ACHN (cell line): ENCODE results near the gene TMEM200B.
"Not testable (repeated sequence)": the region's sequence is repeated elsewhere in the genome, so short reads cannot be mapped to it uniquely, and the experiment has no call there.

ENCODE experiments used
- DNase-seq: peaks from one replicate; pipeline ENCODE4 v3.0.0-alpha.2; 2015
- in situ Hi-C: cut with HindIII; loops from 2 replicates; pipeline ENCODE4 v1.10.0; 2017; ENCODE audit warnings: low sequenced_read_pairs, low pct_ligation_motif_present, low pct_unique_long_range_greater_than_20kb

TMEM200B gene

DNA sequence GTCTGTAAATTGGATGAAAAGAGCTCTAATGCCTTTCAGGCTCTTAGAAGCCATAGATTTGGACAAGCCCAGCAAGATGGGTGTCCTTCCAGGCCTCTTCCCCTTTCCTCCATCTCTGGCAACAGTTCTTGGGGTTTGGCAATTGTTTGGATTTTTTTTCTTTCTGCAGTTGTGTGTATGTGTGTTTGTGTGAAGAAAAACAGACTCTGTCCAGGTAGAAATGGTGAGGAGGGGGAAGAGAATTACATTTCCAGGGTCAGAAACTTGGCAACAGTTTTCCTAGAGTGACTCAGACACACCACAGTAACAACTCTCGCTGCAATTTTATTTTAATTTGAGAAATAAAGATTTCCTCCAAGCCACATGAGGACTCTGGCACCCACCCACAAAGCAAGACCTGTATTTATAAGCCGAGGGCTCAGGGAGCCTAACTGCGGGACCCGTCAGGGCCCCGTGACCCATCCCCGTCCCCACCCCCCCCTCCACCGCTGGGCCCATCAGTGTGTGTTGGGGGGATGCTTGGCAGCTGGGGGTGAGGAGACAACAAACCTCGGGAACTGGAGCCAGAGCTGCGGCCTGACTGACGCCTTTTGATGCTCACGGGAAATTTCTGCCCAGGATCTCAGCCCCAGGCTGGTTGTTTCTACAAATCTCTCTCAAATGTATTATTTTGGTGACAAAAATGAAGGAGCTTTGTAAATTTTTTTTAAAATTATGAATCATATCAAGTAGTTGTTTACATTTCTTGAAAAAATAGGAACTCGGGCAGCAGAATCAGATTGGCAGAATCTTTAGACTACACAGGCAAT is 4.4 kb downstream of the TMEM200B start:
- no peak for DNase-seq
- in situ Hi-C loops, result no loop called here

DNA sequence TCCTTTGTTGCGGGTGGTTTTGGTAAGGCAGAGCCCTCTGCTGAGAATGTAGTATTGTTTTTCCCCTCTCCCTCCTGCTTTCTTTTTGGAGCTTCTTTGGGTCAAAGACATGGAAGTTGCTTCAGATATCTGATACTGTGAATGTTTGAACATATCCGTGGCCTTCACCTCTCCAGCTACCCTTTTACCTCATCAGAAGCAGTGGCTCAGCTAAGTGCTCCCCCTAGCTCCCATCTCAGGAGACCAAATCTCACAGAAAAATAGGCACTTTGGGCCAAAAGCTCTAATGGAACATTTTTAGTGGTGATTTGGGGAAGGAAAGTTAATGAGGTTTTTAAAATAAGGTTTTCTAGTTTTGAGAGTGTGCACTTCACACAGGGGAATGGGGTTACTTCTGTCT is 6.3 kb downstream of the TMEM200B start:
- in situ Hi-C loops, result no loop called here
- no peak for DNase-seq

DNA sequence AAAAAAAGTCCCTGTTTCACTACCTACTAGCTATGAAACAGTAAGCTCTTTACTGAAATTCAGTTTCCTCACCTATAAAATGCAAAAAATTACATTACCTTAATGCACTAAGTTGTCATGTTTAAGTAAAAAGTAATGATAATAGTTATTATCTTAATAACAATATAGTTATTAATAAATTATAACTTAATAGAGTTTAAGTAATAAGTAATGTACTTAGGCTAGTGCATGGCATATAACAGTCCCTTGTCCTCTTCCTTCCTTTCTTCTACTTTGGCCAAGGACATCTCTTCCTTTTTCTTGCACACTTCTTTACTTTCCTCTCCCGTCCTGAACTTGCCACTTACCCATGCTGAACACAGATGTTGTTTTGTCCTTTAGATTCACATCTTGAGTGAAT is 9.0 kb downstream of the TMEM200B start:
- no peak for DNase-seq
- in situ Hi-C loops, result no loop called here

DNA sequence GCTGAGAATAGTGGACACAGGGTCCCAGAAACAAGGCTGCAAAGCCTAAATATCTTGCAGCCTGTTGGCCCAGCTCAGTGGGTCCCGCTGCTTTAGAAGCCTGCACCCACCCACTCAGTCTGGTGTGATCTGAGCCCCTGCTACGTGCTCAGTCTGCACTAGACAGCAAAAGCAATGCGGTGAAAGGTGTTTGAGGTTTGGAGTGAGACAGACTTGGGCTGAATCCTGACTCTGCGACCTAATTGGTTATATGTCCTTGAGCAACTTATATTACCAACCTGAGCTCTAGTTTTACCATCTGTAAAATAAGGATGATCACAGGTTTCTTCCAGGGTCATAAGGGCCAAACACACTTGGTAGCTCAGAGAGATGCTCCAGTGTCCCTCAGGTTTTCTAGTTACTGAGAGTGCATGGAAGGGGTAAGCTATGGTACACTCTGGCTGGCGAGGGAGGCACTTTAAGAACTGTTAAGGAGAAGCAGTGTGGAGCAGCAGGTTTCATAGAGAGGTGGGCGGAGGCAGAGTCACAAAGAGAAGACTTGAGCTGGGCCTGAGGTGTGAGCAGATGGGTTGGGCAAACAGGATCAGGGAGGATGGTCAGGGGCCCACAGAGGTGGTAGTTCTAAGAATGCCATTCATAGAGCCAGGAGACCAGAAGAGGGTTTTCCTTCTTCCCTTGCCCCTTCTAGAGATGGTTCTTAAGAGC is 10.1 kb downstream of the TMEM200B start:
- in situ Hi-C loops, result no loop called here

DNA sequence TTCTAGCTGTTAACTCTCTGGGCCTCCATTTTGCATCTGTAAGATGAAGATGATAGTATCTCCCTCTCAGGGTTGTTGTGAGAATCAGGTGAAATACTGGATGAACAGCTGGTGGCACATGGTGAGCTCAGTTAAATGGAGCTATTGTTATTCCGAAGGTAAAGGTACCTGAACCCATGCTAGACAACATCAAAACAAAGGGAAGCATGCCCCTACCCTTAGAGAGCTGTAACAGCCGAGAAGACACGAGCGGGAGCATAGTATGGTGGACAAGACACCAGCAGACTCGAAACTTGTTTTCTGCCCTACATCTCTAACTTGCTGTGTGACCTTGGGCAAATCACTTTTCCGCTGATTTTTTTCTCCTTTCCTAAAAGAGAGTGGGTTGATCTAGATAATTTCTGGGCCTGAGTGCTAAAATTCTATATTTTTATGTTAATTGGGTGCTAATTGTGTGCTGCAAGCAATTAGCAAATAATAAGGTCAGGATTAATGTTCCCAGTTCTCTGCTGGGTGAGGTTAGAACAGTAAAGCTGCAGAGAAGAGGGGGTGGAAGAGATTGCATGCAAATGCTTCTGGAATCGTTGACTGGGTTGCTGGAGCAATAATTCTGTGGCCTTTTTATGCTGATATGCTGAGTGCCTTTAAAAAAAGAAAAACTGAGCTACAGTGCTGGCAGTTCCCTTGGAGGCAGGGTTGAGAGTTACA is 10.8 kb downstream of the TMEM200B start:
- DNase-seq, result no peak
- in situ Hi-C loops, result no loop called here

More for the DNA sequence above, 10.1 kb downstream of the TMEM200B start:
- no peak for DNase-seq

DNA sequence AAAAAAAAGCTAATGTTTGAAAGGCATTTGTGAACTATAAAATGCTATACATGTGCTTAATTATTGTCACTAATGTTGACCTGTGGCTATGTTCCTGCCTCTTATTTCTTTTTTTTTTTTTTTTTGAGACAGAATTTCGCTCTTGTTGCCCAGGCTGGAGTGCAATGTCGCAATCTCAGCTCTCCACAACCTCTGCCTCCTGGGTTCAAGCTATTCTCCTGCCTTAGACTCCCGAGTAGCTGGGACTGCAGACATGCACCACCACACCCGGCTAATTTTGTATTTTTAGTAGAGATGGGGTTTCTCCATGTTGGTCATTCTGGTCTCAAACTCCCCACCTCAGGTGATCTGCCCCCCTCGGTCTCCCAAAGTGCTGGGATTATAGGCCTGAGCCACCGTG is 15.7 kb downstream of the TMEM200B start:
- DNase-seq, in situ Hi-C loops: not testable (repeated sequence)

DNA sequence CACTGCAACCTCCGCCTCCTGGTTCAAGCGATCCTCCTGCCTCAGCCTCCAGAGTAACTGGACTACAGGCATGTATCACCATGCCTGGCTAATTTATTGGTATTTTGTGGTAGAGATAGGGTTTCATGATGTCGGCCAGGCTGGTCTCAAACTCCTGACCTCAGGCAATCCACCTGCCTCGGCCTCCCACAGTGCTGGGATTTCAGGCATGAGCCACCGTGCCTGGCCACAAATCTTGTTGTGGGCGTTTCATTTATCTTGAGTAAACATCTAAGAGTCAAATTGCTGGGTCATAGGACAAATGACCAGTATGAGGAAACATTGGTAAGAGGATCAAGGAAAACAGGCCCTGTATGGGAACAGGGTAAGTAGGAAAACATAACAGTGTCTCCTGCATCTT is 17.9 kb downstream of the TMEM200B start:
- DNase-seq, result no peak
- in situ Hi-C loops, result no loop called here

DNA sequence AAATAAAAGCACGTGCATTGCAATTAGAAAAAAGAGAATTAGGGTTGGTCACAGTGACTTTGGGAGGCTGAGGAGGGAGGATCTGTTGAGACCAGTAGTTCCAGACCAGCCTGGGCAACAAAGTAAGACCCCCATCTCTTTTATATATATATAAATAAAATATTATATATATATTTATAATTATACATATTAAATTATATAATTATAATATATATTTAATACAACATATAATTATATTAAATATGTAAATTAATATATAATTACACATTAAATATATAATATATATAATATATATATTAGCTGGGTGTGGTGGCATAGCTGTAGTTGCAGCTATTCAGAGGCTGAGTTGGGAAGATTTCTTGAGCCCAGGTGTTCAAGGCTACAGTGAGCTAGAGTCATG is 23.2 kb downstream of the TMEM200B start:
- in situ Hi-C loops, result no loop called here

DNA sequence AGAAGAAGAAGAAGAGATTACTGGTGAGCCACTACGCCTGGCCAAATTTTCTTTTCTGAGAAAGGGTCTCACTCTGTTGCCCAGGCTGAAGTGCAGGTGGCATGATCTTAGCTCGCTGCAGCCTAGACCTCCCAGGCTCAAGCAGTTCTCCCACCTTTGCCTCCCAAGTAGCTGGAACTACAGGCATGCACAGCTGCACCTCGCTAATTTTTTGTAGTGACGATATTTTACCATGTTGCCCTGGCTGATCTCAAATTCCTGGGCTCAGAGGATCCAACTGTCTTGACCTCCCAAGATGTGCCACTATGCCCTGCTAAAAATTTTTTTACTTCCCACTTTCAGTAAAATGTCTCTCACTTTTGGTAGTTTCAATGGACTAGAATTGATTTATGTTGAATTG is 24.4 kb downstream of the TMEM200B start:
- in situ Hi-C loops, result no loop called here
- DNase-seq, result no peak

More for the DNA sequence above, 23.2 kb downstream of the TMEM200B start:
- DNase-seq, result no peak

DNA sequence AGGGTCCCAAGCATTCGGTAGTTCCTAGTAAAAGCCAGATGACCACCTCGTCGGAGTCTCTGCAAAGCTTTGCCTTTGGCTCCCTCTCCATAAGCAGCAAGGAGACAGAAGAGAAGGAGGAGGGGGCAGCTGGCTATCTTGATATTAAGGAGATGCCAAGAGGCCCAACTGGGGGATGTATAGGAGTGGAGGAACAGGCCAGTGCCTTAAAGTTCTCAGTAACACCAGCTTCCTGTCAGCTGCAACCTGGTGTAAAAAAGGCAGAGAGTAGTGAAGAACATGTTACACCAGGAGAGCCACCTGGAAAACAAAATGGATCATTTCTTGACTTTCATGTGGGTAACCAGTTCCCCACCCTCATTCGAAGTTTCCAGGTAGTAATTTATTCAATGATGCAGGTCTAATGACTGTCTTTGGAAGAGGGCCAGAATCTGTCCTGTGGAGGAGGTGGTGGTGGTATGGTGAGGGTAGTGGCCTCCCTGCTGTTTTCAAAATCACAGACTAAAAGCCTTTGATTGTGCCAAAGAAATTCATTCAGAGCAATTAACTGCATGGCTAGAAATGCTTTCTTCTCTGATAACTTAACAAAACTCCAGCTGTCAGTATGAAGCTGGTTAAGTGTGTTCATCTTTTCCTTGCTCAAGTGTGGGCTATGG is 27.3 kb downstream of the TMEM200B start:
- DNase-seq, result no peak
- in situ Hi-C loops, result no loop called here

DNA sequence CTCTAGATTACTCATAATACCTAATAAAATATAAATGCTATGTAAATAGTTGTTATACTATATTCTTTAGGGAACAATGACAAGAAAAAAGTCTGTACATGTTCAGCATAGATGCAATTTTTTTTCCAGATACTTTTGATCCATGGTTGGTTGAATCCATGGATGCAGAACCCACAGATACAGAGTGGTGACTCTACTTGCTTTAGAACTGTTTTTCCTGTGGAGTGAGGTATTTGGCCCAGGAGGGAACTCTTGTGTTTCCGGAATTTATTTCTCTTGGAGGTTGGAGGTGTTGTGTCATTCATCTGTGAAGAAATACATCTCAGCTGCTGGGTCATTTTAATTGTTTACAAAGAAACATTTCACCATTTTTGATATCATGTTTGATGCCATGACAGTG is 28.7 kb downstream of the TMEM200B start:
- in situ Hi-C loops, result no loop called here
- DNase-seq, result no peak

DNA sequence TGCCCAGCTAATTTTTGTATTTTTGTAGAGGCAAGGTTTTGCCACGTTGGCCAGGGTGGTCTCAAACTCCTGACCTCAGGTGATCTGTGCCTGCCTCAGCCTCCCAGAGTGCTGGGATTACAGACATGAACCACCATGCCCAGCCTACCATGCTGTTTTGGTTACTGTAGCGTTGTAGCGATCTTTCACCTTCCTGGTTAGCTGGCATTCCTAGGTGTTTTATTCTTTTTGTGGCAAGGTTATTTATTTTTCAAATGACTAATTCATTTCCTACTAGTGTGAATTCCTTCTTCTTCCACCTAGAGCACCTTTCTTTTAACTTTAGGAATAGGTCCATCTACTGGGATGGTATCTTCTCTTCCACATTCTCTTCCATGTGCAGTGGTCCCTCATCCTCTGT is 29.3 kb downstream of the TMEM200B start:
- in situ Hi-C loops, result no loop called here

DNA sequence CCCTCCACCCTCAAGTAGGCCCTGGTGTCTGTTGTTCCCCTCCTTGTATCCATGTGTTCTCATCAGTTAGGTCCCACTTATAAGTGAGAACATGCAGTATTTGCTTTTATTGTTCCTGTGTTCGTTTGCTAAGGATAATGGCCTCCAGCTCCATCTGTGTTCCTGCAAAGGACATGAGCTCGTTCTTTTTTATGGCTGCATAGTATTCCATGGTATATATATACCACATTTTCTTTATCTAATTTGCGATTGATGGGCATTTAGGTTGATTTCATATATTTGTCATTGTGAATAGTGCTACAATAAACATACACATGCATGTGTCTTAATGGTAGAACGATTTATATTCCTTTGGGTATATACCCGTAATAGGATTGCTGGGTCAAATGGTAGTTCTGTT is 31.0 kb downstream of the TMEM200B start:
- DNase-seq, in situ Hi-C loops: not testable (repeated sequence)

More for the DNA sequence above, 29.3 kb downstream of the TMEM200B start:
- DNase-seq, result no peak

DNA sequence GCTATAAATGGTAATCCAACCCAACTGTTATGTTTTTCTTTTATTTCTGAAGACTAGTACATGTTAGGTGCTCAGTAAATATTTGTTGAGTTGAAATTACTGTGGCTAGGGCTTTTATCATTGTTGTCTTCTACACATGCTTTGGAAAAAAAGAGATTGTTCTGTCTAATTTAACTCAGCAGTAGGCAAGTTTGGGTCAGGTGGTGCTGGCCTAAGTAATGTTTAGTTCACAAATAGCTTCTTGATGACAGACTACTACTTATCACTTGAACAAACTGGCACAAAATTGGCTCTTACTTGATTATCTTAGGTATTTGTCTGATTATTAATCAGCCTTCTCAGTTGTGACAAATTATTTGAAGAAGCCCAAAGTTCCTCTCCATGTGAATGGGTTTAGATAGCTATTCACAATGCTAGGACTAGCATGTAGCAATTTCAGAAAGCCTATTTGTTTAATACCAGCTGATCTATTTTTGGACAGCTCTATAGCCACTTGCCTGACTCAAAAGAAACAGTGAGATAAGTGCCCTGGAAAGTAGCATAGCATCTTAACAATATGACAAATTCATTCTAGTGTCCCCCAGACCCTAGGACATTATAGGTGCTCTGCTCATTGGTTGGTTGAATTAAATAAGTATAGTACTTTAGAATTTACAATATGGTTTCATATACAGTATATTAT is 32.6 kb downstream of the TMEM200B start:
- DNase-seq, result no peak
- in situ Hi-C loops, result no loop called here

DNA sequence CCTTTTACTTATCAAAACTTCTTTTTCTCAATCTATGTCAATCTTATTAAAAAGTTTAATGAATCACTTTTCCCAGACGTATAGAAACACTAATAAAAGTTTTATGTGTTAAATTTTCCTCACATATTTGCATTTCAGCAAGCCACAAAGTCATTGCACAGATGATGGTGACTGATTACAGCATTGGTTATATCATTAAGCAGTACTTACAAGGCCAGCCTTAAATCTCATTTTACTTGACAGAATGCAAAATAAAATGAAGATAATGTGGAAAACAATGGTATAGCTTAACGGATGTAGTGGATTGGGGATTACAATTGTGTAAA is 39.5 kb downstream of the TMEM200B start:
- DNase-seq, result no peak

DNA sequence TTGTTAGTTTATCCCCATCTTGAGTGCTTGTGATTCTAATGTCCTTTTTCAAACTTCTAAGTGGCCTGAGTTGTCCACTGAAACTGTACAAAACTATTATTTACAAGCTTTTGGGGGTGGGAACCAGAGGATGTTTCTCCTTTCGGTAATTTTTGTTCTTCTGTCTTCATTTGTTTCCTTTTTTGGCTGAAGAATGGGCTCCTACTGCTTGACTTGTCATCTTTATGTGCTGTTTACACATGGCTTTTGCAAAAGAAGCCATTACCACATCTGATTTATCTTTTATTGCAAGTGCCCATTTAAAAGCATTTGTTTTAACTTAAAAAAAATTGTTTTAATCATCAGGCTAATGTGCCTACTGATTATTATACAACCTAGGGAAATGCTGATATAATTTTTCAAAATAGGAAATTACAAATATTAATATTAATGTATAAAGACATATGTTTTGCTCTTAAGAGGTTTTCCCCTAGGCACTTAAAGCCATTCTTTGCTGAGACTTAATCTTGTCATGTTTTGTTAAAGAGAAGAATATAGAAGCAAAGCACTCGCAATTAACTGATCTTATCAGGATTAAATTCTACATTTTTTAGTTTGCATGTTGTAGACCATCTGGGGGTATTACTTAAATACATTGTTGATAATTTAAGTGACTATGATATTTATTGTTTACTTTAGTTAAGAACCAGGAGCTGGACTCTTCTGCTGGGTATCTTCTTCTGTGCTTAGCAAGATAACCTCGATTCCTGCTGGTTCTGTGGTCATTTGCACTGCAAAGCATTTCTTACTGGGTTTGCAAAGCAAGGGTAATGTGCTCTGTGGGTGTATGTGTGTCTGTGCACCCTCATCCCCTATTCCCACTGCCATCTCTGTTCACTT is 40.1 kb downstream of the TMEM200B start:
- no peak for DNase-seq
- in situ Hi-C loops, result no loop called here

More for the DNA sequence above, 39.5 kb downstream of the TMEM200B start:
- in situ Hi-C loops, result no loop called here

DNA sequence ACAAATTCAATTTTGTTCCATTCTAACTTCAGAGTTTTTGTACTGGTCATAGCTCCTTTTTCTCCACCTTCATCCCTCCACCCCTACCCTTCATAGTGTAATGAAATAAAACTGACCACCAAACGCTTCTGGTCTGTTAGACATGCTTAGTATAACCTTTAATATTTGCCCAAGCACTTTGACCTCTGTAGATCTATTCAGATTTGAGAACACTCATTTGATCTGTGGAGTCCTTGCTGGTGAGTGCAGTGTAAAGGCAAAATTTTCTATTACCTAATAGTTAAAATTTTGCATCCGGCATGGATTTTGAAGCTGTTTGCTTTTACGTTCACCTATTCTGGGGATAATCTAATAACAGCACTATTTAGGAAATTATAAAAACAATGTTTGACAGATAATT is 41.2 kb downstream of the TMEM200B start:
- no peak for DNase-seq
- in situ Hi-C loops, result no loop called here

DNA sequence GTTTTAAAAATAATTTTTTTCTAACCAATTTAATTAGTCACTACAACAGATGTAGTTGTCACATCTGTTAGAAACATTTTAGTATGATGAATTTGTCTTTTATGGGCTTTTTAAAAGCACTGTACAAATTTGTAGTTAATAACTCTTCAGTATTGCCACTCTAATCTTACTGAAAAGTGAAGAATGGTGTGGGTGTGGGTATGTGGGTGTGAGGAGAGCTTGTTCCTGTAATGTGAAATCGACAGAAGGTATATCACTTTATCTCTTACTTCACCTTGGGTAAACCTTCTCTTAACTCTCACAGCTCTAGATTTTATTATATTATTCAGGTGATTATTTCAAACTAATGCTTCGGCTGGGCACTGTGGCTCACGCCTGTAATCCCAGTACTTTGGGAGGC is 42.5 kb downstream of the TMEM200B start:
- in situ Hi-C loops, result no loop called here

More for the DNA sequence above, 42.5 kb downstream of the TMEM200B start:
- DNase-seq, result no peak
